ENCODE data around the gene ZNF83. TPM values are rescaled to one million over a fixed set of nuclear protein-coding genes. Genes with fewer than 3 reads are reported as not detected.
"Not testable (repeated sequence)": the region's sequence is repeated elsewhere in the genome, so short reads cannot be mapped to it uniquely, and the experiment has no call there.

Gene ZNF83
- total RNA-seq, 3 donors from 2014 or later, result 7.9 to 9.0 (median 8.8) TPM

DNA sequence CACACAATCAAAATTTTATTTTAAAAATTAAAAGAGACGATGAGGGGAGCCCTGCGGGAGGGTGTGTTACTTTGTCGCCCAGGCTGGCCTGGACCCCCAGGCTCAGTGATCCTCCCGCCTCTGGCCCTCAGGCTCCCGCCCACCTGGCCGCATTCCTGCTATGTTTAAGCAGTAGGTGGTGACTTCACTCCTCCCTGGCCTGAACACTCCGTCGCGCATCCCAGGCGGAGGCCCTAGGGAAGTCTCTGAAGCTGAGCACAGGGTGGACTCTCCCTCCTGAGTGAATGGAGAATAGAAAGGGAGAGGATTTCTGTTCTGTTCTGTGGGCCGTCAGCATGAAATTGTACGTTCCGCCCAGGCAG lies 68.5 kb downstream of the ZNF83 start:
- peaks cover 38% of the 10 kb centered on the region for H3K36me3 Mint-ChIP-seq (ENCODE audit: insufficient read depth)

DNA sequence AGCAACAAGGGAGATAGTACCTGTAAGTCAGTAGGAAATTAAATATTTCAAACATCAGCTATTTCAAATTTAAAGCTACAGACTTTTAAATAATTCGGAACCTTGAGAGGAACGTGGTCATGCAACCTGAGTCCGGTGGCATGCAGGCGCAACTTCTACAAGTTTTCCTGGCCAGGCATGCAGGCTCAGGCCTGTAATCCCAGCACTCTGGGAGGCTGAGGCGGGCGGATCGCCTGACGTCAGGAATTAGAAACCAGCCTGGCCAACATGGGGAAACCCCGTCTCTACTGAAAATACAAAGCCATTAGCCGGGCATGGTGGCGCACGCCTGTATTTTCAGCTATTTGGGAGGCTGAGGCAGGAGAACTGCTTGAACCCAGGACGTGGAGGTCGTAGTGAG lies 70.2 kb downstream of the ZNF83 start:
- DNase-seq (no peak), ATAC-seq (no peak)
- Mint-ChIP-seq H3K4me3 (no peak overlapping the region), H3K36me3 (ENCODE audit: insufficient read depth) (peaks cover 30% of the 10 kb centered on the region), H3K27me3 (ENCODE audit: low read depth) (no peaks in the 10 kb centered on the region), H3K4me1 (ENCODE audit: low read depth) (peaks cover 30% of the 10 kb centered on the region), H3K9me3 (peaks cover 25% of the 10 kb centered on the region)

More for the DNA sequence above, 68.5 kb downstream of the ZNF83 start:
- H3K4me3 Mint-ChIP-seq, result peak overlapping the region; percentile 94
- not testable (repeated sequence) for DNase-seq; H3K27me3 Mint-ChIP-seq (ENCODE audit: low read depth)
- ATAC-seq, result peak; percentile 4
- peaks cover 31% of the 10 kb centered on the region for H3K4me1 Mint-ChIP-seq (ENCODE audit: low read depth)
- peaks cover 26% of the 10 kb centered on the region for H3K9me3 Mint-ChIP-seq

DNA sequence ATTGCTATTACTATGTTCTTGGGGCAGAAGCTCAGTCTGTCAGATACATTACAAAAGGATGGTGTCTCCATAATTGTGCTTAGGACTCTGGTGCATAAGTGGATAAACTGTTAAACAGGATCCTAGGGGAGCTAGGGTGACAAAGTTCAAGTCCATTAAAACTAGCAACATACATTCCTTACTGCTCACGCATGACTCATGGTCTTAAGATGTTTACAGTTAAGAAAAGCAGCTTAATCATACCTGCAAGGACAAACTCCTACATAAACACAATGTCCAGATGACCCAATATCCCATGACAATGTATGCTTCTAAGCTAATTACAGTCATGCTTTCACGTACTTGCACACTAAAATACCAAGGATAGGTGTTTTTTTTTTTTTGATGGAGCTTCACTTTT lies 71.6 kb downstream of the ZNF83 start:
- ATAC-seq (no peak), DNase-seq (no peak)
- peaks cover 23% of the 10 kb centered on the region for H3K36me3 Mint-ChIP-seq (ENCODE audit: insufficient read depth)
- peaks cover 18% of the 10 kb centered on the region for H3K4me1 Mint-ChIP-seq (ENCODE audit: low read depth)
- H3K27me3 Mint-ChIP-seq (ENCODE audit: low read depth), result no peaks in the 10 kb centered on the region
- H3K9me3 Mint-ChIP-seq, result peaks cover 21% of the 10 kb centered on the region
- H3K4me3 Mint-ChIP-seq, result no peak overlapping the region

DNA sequence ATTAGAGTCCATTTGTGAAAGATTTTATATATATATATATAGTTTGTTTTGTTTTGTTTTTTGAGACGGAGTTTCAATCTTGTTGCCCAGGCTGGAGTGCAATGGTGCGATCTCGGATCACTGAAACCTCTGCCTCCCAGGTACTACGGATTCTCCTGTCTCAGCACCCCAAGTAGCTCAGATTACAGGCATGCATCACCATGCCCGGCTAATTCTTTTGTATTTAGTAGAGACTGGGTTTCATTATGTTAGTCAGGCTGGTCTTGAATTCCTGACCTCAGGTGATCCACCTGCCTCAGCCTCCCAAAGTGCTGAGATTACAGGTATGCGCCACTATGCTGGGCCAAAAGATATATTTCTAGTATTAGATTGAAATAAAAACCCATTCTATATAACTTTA lies 72.0 kb downstream of the ZNF83 start:
- Mint-ChIP-seq H3K4me3 (no peak overlapping the region), H3K9me3 (peaks cover 24% of the 10 kb centered on the region), H3K4me1 (ENCODE audit: low read depth) (peaks cover 15% of the 10 kb centered on the region), H3K27me3 (ENCODE audit: low read depth) (no peaks in the 10 kb centered on the region), H3K36me3 (ENCODE audit: insufficient read depth) (peaks cover 22% of the 10 kb centered on the region)
- DNase-seq (no peak), ATAC-seq (no peak)

Other genes with a start within 250 kb of the ZNF83 start
- gene ZNF528, start 240.5 kb downstream of the ZNF83 start, total RNA-seq, result 1 to 10 TPM; 2.6 to 4.6 (median 4.5) TPM
- gene ZNF534, start 209.2 kb downstream of the ZNF83 start, total RNA-seq, result not detected
- gene ZNF578, start 184.8 kb downstream of the ZNF83 start, total RNA-seq, result under 1 TPM; 0.08 to 0.35 (median 0.23) TPM
- gene ZNF808, start 110.7 kb downstream of the ZNF83 start, total RNA-seq, result 10 to 100 TPM; 12.1 to 12.7 (median 12.6) TPM
- gene ZNF701, start 68.1 kb downstream of the ZNF83 start, total RNA-seq, result 10 to 100 TPM in 1 of 3 donors, 1 to 10 TPM in 2; 7.6 to 10.2 (median 8.3) TPM
- 10 to 100 TPM; 10.4 to 15.3 (median 13.4) TPM for gene ZNF611, start 96.7 kb upstream of the ZNF83 start, total RNA-seq
- 10 to 100 TPM in 1 of 3 donors, 1 to 10 TPM in 2; 2.4 to 11.1 (median 5.5) TPM for gene ZNF600, start 148.4 kb upstream of the ZNF83 start, total RNA-seq
- 10 to 100 TPM in 1 of 3 donors, 1 to 10 TPM in 2; 8.4 to 13.5 (median 9.2) TPM for gene ZNF28, start 183.3 kb upstream of the ZNF83 start, total RNA-seq
- gene ZNF468, start 219.3 kb upstream of the ZNF83 start, total RNA-seq, result 10 to 100 TPM in 2 of 3 donors, 1 to 10 TPM in 1; 8.3 to 10.5 (median 10.5) TPM